ENCODE results near the gene LIN7C.

DNA sequence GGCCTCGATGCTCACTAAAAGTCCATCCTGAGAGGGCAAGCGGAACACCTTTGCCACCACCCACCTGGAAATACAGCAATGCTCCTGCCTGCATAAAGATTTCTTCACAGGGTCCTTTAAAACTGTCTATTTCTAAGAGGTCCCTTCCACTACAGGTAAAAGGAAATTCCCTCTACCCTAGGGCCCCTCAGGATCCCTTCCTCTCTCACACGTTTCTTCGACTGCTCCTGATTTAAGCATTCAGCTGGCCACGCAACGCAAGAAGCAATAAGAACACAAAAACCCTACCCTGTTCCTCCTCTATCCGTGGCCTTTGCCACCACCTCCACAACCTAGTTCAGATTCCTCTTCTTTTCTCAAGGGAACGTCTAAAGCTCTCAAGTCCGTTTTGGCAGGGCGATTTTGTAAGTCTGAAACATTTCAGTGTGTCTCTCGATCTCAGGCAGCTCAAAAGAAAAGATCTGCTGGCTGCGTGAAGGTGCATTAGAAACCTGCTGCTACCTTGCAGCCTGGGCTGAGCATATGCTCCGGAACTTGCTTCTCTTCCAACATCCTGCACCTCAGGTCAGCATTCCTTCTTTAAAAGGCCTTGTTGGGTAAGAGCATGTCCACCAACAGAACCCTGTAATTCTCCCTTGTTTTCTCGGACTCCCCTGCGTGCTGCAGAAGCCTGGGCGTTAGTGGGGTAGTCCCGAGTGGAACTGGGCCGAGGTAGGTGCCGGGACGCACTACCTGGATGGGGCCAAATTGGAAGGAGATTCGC is 35.6 kb downstream of the LIN7C start:
- TF ChIP-seq EZH2 (IDR thresholded peaks at IDR 0.05; ENCODE audit: borderline replicate concordance, low read depth, low read length, poor library complexity, severe bottlenecking): no peak
- TF ChIP-seq, protein P1, sequence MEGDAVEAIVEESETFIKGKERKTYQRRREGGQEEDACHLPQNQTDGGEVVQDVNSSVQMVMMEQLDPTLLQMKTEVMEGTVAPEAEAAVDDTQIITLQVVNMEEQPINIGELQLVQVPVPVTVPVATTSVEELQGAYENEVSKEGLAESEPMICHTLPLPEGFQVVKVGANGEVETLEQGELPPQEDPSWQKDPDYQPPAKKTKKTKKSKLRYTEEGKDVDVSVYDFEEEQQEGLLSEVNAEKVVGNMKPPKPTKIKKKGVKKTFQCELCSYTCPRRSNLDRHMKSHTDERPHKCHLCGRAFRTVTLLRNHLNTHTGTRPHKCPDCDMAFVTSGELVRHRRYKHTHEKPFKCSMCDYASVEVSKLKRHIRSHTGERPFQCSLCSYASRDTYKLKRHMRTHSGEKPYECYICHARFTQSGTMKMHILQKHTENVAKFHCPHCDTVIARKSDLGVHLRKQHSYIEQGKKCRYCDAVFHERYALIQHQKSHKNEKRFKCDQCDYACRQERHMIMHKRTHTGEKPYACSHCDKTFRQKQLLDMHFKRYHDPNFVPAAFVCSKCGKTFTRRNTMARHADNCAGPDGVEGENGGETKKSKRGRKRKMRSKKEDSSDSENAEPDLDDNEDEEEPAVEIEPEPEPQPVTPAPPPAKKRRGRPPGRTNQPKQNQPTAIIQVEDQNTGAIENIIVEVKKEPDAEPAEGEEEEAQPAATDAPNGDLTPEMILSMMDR (conservative IDR thresholded peaks at IDR 0.05; ENCODE audit: low read depth, low read length): no peak

All from A673 (cell line).